ENCODE measurements around the gene YEATS2. TPM values are rescaled to one million over a fixed set of nuclear protein-coding genes. Genes with fewer than 3 reads are reported as not detected.
"Not testable (repeated sequence)": the region's sequence is repeated elsewhere in the genome, so short reads cannot be mapped to it uniquely, and the experiment has no call there.

YEATS2 gene
- total and polyA plus RNA-seq, 4 experiments from 2014 or later, result 1.6 to 26.9 (median 16.6) TPM

DNA sequence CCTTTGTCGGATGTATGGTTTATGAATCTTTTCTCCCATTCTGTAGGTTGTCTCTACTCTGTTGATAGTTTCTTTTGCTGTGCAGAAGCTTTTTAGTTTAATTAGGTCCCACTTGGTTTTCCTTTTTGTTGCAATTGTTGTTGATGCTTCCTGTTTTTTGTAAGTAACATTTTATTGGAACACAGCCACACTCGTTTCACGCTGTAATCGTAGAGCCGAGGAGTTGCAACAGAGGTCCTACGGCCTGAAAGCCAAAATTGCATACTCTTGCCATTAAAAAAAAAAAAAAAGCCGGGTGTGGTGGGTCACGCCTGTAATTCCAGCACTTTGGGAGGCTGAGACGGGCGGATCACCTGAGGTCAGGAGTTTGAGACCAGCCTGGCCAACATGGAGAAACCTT is 86.9 kb downstream of the YEATS2 start:
- H3K9me3 ChIP-seq (ENCODE audit: control insufficient read depth in 1 of 2, low read length in 2 of 2); H3K4me1 ChIP-seq (ENCODE audit: insufficient read depth, low read length); intact Hi-C loops (cut with micrococcal nuclease); H3K9me3 Mint-ChIP-seq; H3K27ac ChIP-seq (ENCODE audit: low read depth, low read length); H3K27me3 Mint-ChIP-seq; H3K4me3 ChIP-seq (ENCODE audit: low read length in 2 of 2); DNase-seq; H3K27me3 ChIP-seq (ENCODE audit: insufficient read depth, low read length); H3K4me3 Mint-ChIP-seq: not testable (repeated sequence)
- POLR2A ChIA-PET (ENCODE audit: partially characterized antibody), result interaction anchor here (0.6 kb wide), 1 partner anchor 111 kb away, joined by 6 read pairs; no protein-coding TSS in a partner anchor
- Mint-ChIP-seq H3K36me3 (peaks cover 54 to 73% of the 10 kb centered on the region in 2 donors), H3K4me1 (peaks cover 5 to 12% (median 5%) of the 10 kb centered on the region in 4 donors), H3K27ac (peak overlapping the region in 1 of 7 donors; percentile 35)
- H3K36me3 ChIP-seq (ENCODE audit: insufficient read depth, low read length), result peaks cover 29% of the 10 kb centered on the region
- CTCF ChIA-PET (ENCODE audit: partially characterized antibody), result interaction anchor here (0.8 kb wide), 1 partner anchor 17 kb away, joined by 3 read pairs; no protein-coding TSS in a partner anchor

DNA sequence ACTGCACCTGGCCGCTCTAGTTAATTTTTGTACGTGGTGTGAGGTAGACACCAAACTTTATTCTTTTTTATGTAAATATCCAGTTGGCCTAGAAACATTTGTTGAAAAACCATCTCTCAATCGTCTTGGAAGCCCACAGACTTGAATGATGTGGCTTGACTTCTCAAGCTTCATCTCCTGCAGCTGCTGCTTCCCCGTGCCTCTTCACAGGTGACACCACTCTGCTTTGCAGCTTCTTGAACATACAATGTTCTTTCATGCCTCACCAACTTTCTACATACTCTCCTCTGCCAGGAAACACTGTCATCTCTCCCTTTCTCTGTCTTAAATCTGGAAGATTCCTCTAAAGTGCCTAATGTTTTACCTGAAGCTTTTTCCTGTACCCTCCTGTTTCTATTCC is 92.2 kb downstream of the YEATS2 start:
- intact Hi-C loops (cut with micrococcal nuclease), result no loop called here
- H3K4me1 Mint-ChIP-seq, result peaks cover 5 to 12% (median 7%) of the 10 kb centered on the region in 4 donors
- peaks cover 54 to 70% of the 10 kb centered on the region in 2 donors for H3K36me3 Mint-ChIP-seq
- Histone ChIP-seq H3K9me3 (ENCODE audit: control insufficient read depth in 1 of 2, low read length in 2 of 2) (no peaks in the 10 kb centered on the region), H3K27me3 (ENCODE audit: insufficient read depth, low read length) (no peaks in the 10 kb centered on the region), H3K4me3 (ENCODE audit: low read length in 2 of 2) (no peak overlapping the region), H3K4me1 (ENCODE audit: insufficient read depth, low read length) (no peaks in the 10 kb centered on the region), H3K27ac (ENCODE audit: low read depth, low read length) (no peak overlapping the region), H3K36me3 (ENCODE audit: insufficient read depth, low read length) (peaks cover 18% of the 10 kb centered on the region)
- H3K27me3 Mint-ChIP-seq, result no peaks in the 10 kb centered on the region
- DNase-seq, result no peak
- H3K4me3 Mint-ChIP-seq, result no peak overlapping the region
- ChIA-PET POLR2A (ENCODE audit: partially characterized antibody) (no interaction called here), CTCF (ENCODE audit: partially characterized antibody) (interaction anchor here (1.8 kb wide), 1 partner anchor 23 kb away, joined by 10 read pairs; no protein-coding TSS in a partner anchor)
- H3K27ac Mint-ChIP-seq, result no peak overlapping the region
- no peaks in the 10 kb centered on the region for H3K9me3 Mint-ChIP-seq

DNA sequence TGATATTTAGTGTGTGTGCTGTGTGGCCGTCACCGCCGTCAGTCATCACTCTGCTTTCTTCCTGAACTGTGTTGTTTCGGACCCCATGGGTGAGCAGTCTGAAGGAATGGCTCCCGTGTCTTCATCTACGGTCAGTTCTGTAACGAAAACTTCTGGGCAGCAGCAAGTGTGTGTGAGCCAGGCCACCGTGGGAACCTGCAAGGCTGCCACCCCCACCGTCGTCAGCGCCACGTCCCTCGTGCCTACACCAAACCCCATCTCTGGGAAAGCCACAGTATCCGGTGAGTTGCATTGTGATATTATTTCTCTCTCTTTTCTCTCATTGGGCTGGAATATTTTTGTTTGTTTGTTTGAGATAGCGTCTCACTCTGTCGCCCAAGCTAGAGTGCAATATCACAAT is 93.1 kb downstream of the YEATS2 start:
- Mint-ChIP-seq H3K4me1 (peaks cover 5 to 12% (median 7%) of the 10 kb centered on the region in 4 donors), H3K9me3 (no peaks in the 10 kb centered on the region), H3K4me3 (no peak overlapping the region), H3K27me3 (no peaks in the 10 kb centered on the region), H3K27ac (peak overlapping the region in 2 of 7 donors; percentile 10 to 37), H3K36me3 (peaks cover 53 to 68% of the 10 kb centered on the region in 2 donors)
- no peak overlapping the region for H3K4me3 ChIP-seq (ENCODE audit: low read length in 2 of 2)
- H3K9me3 ChIP-seq (ENCODE audit: control insufficient read depth in 1 of 2, low read length in 2 of 2), result no peaks in the 10 kb centered on the region
- H3K36me3 ChIP-seq (ENCODE audit: insufficient read depth, low read length), result peaks cover 18% of the 10 kb centered on the region
- no peaks in the 10 kb centered on the region for H3K4me1 ChIP-seq (ENCODE audit: insufficient read depth, low read length)
- H3K27me3 ChIP-seq (ENCODE audit: insufficient read depth, low read length), result no peaks in the 10 kb centered on the region
- DNase-seq, result no peak
- ChIA-PET CTCF (ENCODE audit: partially characterized antibody) (interaction anchor here (1.1 kb wide), 1 partner anchor 23 kb away, joined by 3 read pairs; no protein-coding TSS in a partner anchor), POLR2A (ENCODE audit: partially characterized antibody) (no interaction called here)
- intact Hi-C loops (cut with micrococcal nuclease), result no loop called here
- no peak overlapping the region for H3K27ac ChIP-seq (ENCODE audit: low read depth, low read length)

DNA sequence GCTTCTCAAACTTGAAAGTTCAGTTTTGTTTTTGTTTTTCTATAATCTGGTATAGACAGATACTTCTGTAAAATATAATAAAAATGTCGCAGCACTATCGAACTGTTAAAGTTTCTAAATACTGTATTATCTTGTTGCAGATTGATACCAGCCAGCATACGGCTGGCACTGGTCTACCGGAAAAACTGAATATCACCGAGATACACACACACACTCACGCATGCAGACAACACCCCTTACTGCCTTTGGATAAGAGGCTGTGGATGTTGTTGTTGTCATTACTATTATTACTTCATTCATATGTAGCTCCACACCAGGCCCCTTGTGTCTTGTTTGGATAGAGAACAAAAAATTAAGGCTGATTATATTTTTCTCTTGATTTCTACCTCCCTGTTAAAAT is 95.4 kb downstream of the YEATS2 start:
- intact Hi-C loops (cut with micrococcal nuclease), result no loop called here
- Histone ChIP-seq H3K27me3 (ENCODE audit: insufficient read depth, low read length) (no peaks in the 10 kb centered on the region), H3K27ac (ENCODE audit: low read depth, low read length) (no peak overlapping the region), H3K4me3 (ENCODE audit: low read length in 2 of 2) (no peak overlapping the region), H3K9me3 (ENCODE audit: control insufficient read depth in 1 of 2, low read length in 2 of 2) (no peaks in the 10 kb centered on the region), H3K36me3 (ENCODE audit: insufficient read depth, low read length) (peaks cover 11% of the 10 kb centered on the region), H3K4me1 (ENCODE audit: insufficient read depth, low read length) (no peaks in the 10 kb centered on the region)
- Mint-ChIP-seq H3K4me1 (peaks cover 5 to 12% (median 7%) of the 10 kb centered on the region in 4 donors), H3K36me3 (peaks cover 49 to 64% of the 10 kb centered on the region in 2 donors), H3K4me3 (no peak overlapping the region), H3K9me3 (no peaks in the 10 kb centered on the region), H3K27me3 (no peaks in the 10 kb centered on the region), H3K27ac (no peak overlapping the region)
- DNase-seq, result no peak
- CTCF ChIA-PET (ENCODE audit: partially characterized antibody), result no interaction called here
- POLR2A ChIA-PET (ENCODE audit: partially characterized antibody), result no interaction called here

DNA sequence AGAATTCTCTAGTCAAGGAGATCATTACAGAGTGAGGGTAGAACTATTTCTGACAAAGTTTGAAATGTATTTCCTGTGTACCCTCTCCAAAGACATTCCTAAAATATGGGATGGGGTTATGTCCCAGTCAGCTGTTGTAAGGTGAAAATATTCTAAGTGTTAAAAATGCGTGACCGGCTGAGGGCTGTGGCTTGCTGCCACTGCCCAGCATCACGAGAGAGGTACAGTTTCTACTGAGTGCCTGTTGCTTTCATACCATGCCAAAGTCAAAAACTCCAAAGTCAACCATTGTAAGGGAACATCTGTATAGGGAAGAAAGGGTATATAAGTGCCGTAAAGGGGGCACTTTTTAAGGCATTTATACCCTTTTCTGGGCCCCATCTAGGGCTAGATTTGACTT is 96.9 kb downstream of the YEATS2 start:
- no peak for DNase-seq
- H3K4me3 ChIP-seq (ENCODE audit: low read length in 2 of 2), result no peak overlapping the region
- Mint-ChIP-seq H3K9me3 (no peaks in the 10 kb centered on the region), H3K36me3 (peaks cover 48 to 63% of the 10 kb centered on the region in 2 donors), H3K27ac (no peak overlapping the region), H3K4me1 (peaks cover 0 to 3% (median 2%) of the 10 kb centered on the region in 4 donors), H3K27me3 (no peaks in the 10 kb centered on the region), H3K4me3 (no peak overlapping the region)
- intact Hi-C loops (cut with micrococcal nuclease), result no loop called here
- H3K27me3 ChIP-seq (ENCODE audit: insufficient read depth, low read length), result no peaks in the 10 kb centered on the region
- POLR2A ChIA-PET (ENCODE audit: partially characterized antibody), result no interaction called here
- CTCF ChIA-PET (ENCODE audit: partially characterized antibody), result no interaction called here
- H3K4me1 ChIP-seq (ENCODE audit: insufficient read depth, low read length), result no peaks in the 10 kb centered on the region
- no peak overlapping the region for H3K27ac ChIP-seq (ENCODE audit: low read depth, low read length)
- no peaks in the 10 kb centered on the region for H3K9me3 ChIP-seq (ENCODE audit: control insufficient read depth in 1 of 2, low read length in 2 of 2)
- H3K36me3 ChIP-seq (ENCODE audit: insufficient read depth, low read length), result peaks cover 20% of the 10 kb centered on the region

DNA sequence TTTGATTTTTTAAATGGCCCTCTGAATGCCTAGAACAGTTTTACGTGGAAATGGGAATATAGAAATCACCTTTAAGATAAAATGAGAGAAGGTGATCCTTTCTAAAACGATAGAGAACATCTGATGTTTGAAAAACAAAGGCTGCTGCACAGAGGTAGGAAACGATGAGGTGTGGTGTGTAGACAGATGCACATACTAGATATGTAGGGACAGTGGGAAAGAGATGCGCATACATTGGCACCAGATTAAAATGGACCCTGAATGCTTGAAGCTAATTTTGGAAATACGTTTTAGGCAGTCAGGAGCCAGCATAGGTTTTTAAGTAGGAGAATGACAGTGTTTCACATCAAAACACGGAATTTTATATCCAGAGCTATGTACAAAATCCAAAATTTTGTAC is 98.8 kb downstream of the YEATS2 start:
- H3K4me1 Mint-ChIP-seq, result peaks cover 0 to 2% (median 0%) of the 10 kb centered on the region in 4 donors
- no peaks in the 10 kb centered on the region for H3K9me3 Mint-ChIP-seq
- Histone ChIP-seq H3K36me3 (ENCODE audit: insufficient read depth, low read length) (peaks cover 29% of the 10 kb centered on the region), H3K27me3 (ENCODE audit: insufficient read depth, low read length) (no peaks in the 10 kb centered on the region), H3K27ac (ENCODE audit: low read depth, low read length) (no peak overlapping the region), H3K4me1 (ENCODE audit: insufficient read depth, low read length) (no peaks in the 10 kb centered on the region), H3K4me3 (ENCODE audit: low read length in 2 of 2) (no peak overlapping the region), H3K9me3 (ENCODE audit: control insufficient read depth in 1 of 2, low read length in 2 of 2) (no peaks in the 10 kb centered on the region)
- H3K27me3 Mint-ChIP-seq, result no peaks in the 10 kb centered on the region
- CTCF ChIA-PET (ENCODE audit: partially characterized antibody), result interaction anchor here (0.7 kb wide), 1 partner anchor 24 kb away, joined by 3 read pairs; no protein-coding TSS in a partner anchor
- H3K4me3 Mint-ChIP-seq, result no peak overlapping the region
- no peak for DNase-seq
- no peak overlapping the region for H3K27ac Mint-ChIP-seq
- POLR2A ChIA-PET (ENCODE audit: partially characterized antibody), result no interaction called here
- intact Hi-C loops (cut with micrococcal nuclease), result no loop called here
- H3K36me3 Mint-ChIP-seq, result peaks cover 47 to 62% of the 10 kb centered on the region in 2 donors

DNA sequence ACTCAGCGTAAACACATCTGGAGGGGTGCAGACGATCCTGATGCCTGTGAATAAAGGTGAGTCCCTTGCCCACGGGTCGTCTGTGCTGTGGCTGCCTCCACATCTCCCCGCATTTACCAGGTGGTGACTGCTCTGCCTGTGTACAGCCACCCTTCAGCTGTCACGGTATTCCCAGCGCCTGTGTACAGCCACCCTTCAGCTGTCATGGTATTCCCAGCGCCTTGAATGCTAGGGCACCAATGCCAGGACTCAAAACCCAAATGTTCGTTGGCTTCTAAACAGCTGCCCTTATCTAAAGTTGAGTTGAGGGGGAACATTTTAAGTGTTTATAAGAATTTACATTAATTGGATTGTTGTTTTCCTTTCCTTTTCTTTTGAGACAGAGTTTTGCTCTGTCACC is 100.4 kb downstream of the YEATS2 start:
- H3K4me3 ChIP-seq (ENCODE audit: low read length in 2 of 2), result no peak overlapping the region
- no peak overlapping the region for H3K4me3 Mint-ChIP-seq
- CTCF ChIA-PET (ENCODE audit: partially characterized antibody), result interaction anchor here (1.1 kb wide), 1 partner anchor 26 kb away, joined by 4 read pairs; no protein-coding TSS in a partner anchor
- no peak overlapping the region for H3K27ac ChIP-seq (ENCODE audit: low read depth, low read length)
- intact Hi-C loops (cut with micrococcal nuclease), result no loop called here
- H3K36me3 Mint-ChIP-seq, result peaks cover 48 to 65% of the 10 kb centered on the region in 2 donors
- H3K4me1 Mint-ChIP-seq, result no peaks in the 10 kb centered on the region
- POLR2A ChIA-PET (ENCODE audit: partially characterized antibody), result no interaction called here
- DNase-seq, result no peak
- no peaks in the 10 kb centered on the region for H3K9me3 Mint-ChIP-seq
- H3K36me3 ChIP-seq (ENCODE audit: insufficient read depth, low read length), result peaks cover 40% of the 10 kb centered on the region
- peak overlapping the region in 1 of 7 donors; percentile 56 for H3K27ac Mint-ChIP-seq
- H3K27me3 ChIP-seq (ENCODE audit: insufficient read depth, low read length), result no peaks in the 10 kb centered on the region
- no peaks in the 10 kb centered on the region for H3K4me1 ChIP-seq (ENCODE audit: insufficient read depth, low read length)
- H3K9me3 ChIP-seq (ENCODE audit: control insufficient read depth in 1 of 2, low read length in 2 of 2), result no peaks in the 10 kb centered on the region
- no peaks in the 10 kb centered on the region for H3K27me3 Mint-ChIP-seq
